Activated CD4-positive, alpha-beta T cell treated with anti-CD3 and anti-CD28 coated beads, Interleukin-10, Interleukin-2, amounts not matched to agents 100 ng/mL and 50 ng/mL, durations not matched to agents 16 hours and 8 hours (primary cell): ENCODE results near the gene SLC38A10.
A peak's percentile ranks its signal among the peaks of the same experiment; 100 is the strongest.

Experiments used
- DNase-seq: peaks from one replicate; pipeline ENCODE4 v3.0.0-alpha.2; 2020

The SLC38A10 gene

DNA sequence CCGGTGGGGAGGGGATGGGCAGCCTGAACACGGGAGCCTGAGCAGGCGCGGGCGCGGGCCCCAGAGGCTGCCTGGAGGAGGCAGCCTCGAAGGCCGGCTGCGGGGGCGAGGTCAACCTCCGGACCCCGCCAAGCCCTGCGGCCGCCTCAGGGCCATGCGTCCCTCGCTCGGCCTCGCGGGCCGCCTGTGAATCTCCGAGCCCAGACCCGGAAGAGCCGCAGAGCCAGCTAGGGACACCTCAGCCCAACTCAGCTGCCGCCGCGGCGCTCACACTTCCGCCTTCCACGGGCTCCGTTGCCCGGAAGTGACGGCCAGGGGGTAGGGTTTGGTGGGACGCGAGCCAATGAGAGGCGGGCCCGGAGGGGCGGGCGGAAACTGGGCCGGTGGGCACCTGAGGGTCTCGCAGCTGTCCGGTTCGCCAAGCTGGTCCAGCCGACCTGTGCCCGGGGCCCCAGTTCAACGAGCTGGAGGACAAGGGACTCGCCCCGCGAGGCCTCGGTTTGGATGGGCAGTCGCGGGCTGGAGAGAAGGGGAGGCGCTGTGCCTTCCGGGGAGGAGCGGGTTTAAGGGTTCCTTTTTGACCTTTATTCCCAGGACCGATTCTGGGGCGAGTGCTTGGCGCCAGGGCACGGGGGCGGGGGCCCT is at the start of gene SLC38A10:
SLC38A10 (minus strand) TSS at position 277 of the 645 bp plus-strand sequence. CDS start 386 bp downstream, outside the sequence.
- DNase-seq = peak; percentile 96

DNA sequence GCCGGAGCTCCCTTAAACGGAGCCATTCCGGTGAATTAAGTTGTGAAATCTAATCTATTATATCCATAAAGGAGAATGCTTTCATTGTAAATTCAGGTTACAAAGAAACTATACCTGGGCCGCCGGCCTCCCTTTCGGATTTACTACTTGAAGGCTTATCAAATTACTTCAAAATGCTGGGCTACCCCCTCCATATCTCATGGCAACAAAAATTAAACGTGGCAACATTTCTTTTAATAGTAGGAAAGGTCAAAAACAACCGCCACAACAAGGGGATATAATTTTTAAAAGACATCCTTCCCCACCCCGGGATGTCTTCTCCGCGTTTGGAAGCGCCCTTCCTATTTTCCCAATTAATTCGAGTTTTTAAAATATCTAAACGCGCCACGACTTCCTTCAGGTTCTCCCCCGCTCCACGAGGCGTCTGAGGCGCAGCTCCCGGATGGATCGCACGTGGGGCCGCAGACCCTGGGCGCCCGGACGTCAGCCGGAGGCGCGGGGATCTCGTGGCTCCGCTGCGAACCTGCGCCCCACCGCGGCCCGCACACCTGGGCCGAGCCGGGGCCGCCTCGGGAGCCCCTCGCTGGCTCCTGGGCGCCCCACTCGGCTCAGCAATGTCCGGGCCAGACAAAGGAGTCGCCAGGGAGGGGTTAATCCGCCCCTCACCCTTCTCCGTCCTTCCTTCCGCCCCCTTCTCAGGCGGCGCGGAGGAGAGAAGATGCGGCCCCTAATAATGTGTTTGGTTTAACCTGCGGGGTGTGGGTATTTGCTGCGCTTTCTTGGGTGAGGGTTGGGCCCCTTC is 47.4 kb upstream of the SLC38A10 start:
- DNase-seq = no peak

DNA sequence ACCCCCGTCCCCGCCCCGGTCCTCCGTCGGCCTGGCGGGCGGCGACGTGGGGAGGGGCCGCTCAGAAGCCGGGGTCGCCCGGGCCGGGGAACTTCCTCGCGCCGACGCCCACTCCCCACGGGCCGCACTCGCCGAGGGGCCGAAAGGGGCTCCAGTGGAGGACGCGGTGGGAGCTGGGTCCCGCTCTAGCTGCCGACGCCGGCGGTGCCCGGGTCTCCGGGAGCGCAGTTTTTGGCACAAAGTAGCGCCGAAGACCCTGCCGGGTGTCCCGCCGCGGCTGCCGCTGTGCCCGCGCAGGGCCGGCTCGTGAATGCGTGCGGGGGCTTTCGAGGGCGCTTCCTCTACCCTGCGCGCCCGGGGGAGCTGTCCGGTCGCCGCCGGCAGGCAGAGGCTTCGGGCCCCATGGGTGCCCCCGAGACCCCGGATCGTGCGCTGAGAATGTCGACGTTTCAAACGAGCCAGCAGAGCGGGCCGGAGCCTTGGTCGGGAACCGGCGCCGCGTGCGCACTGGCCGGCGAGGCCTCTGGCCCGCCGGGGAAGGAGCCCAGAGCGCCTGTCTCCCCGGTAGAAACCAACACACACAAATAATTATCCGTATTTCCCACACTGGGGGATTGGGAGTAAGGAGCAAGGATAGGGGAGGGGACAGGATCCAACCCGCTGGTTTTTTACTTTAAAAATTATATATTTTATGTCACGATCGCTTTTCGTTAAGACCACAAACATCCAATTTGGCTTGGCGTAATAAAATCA is 46.6 kb upstream of the SLC38A10 start:
- no peak for DNase-seq

DNA sequence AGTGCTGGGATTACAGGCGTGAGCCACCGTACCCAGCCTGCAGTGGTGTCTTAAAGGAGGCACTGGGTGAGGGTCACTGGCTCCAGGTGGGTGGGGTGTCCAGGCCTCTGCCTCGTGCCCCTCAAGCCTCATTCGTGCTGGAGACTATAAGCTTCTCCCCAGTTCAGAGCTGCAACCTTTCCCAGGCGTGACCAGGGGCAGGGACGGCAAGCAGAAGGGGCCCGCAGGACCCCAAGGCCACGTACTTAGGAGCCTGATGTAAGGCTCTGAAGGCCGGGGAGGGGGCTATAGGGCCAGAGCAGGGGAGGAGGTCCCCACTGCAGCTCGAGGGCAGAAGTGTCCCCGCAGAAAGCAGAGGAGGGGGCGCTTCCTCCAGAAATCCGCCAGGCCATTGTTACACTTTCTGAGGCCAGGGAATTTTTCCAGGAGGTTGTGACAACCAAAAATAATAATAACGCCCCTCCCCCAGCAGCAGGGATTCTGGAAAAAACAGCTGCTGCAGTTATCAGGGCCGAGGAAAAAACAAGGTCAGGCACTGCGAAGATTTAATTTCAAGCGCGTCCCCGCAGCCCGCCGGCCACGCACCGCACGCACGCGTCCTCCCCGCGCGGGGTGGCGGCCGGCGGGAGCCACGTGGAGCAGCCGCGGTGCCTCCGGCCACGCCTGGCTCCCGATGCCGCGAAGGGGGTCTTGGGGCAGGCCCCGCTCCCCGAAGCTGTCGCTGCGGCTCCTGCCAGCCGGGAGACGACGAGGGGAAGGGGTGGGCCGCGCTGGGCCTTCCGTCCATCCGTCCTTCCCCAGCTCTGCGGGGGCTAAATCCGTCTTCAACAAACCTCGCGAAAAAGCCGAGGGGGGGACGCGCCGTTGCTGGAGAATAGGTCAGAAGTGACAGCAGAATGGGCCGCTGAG is 45.8 kb upstream of the SLC38A10 start:
- no peak for DNase-seq

DNA sequence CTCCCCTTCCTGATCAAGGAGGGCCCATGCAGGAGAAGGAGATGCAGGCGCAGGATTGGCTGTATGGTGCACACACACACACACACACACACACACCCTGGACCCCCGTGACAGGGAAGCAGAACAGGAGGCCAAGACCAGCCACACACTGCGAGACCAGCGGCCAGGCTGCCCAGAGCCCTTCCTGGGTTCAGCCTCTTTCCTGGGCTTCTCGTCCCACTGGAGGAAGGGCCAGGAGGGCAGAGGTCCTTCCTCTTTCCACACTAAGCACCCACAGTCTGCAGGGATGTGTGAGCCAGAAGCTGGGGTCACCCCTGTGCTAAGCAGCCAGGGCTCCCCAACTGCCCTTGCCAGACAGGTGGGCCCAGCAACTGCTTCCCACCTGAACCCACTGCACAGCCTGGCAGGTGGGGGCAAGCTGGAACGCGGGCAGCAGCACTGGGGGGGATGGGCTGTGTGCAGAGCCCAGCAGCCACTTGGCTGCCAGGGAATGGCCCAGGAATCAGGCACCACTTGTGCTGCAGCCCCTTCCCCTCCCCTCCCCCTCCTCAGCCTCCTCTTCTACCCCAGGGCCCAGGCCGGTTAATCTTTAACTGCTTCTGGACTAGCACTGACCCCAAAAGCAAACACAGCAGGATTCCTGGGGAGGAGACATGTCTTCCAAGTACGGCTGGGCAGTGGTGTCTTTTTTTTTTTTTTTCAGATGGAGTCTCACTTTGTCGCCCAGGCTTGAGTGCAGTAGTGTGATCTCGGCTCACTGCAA is 44.6 kb upstream of the SLC38A10 start:
- DNase-seq = no peak

DNA sequence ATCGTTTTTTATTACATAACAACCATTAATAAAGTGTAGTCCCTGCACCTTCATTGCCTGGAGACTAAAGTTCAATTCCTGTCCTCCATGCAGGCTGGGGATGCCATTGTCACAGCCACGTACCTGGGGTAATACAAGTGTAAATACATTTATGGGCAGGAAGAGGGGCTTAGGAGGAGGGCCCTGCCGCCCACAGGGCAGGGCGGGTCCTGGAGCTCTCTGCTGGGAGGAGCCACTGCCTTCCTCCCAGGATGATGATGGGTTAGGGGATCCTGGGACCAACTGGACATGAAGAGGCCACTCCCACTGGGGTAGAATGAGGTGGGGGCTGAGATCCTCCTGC is 44.1 kb upstream of the SLC38A10 start:
- no peak for DNase-seq

DNA sequence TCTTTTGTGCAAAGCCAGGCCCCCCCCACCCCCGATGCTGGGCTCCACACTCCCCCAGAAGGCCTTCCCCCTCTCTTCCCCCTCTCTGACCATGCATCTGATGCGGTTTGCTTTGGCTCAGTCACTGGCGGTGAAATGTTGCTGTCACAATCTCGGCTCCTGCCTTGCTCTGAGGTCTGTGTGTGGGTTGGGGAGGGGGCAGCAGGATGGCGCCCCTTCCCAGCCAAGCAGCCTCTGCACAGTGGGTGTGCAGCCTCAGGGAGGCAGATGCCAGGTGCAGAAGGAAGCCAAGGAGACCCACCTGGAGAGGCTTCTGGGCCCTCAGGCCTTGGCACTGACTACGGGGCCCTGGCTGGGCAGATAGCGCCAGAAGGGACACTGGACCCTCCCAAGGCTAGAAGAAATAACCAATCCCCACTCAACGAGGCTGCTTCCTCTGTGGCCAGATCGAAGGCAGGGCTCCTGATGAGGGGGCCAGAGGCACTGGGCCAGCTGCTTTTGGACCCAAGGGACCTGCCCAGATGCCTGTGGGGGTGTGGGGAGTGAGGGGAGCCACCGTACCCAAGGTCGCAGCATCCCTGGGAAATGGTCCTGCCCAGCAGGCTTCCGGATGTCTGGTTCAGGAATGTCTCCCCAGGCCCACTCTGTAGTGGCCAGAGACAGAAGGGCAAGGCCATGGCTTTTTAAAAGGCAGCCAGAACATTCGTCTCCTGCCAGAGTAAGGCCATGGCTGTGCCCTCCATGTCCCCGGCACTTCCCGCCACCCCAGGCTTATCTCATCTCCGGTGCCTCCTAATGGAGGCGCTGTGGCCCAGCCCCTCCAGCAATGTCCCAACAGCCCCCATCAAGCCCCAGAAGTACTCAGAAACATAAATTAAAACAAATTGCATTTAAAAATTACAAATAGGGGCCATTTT is 43.4 kb upstream of the SLC38A10 start:
- DNase-seq = no peak

DNA sequence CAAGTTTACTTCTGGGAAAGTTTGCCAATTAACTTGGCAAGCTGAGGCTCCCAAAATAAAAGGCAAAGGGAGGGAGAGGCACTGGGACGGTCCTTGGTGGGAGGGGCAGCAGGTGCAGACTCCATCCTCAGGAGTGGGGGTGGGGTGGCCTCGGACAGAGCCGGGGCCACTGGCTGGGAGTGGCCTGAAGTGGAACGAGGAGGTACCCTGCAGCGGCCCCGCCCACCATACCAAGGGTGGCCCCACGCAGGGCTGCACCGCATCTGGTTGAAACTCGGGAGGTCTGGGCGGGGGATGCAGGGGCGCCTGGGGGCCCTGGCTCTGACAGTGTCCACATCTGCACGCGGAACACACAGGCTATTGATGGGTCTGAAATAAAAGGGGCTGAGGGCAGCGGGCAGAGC is 42.4 kb upstream of the SLC38A10 start:
- no peak for DNase-seq

DNA sequence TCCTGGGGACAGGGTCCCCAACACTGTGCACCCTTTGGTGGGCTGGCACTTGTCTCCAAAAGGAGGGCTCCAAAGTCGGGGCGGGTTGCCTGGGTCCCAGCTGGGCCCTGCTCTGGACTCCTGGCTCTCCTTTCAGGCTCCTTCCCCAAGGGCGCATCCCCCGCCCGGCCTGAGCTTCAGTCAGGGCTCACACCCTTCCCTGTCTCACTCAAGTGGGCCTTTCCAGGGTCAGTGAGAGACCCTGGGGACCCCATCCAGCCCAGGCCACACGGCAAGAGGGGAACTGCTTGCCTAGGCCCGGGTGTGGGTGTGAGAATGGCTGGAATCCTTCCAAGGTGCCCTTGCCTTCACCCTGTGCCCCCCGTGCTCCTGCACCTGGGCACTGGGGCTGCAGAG is 41.8 kb upstream of the SLC38A10 start:
- DNase-seq = no peak

DNA sequence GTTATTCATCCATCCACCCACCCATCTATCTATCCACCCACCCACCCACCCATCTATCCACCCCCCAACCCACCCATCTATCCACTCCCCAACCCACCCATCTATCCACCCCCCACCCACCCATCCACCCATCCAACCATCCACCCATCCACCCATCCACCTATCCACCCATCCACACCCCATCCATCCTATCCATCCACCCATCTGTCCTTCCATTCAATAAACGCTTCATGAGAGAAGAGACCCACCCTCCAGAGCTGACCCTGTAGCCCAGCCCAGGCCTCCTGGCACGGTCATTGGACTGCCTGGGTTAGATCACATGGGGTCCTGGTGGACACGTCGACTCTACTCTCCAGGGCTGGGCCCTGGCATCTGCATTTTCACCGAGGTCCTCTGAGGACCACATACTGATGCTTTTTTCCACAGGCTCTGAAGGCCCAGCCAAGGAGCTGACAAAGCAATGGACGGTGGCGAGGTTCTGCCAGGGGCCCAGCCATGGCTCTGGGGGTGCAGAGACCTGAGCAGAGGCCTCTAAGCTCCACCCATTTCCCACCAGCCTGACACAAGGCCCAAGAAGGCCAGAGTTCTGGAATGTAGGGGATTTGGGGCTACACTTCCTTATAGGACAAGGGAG is 41.3 kb upstream of the SLC38A10 start:
- no peak for DNase-seq

DNA sequence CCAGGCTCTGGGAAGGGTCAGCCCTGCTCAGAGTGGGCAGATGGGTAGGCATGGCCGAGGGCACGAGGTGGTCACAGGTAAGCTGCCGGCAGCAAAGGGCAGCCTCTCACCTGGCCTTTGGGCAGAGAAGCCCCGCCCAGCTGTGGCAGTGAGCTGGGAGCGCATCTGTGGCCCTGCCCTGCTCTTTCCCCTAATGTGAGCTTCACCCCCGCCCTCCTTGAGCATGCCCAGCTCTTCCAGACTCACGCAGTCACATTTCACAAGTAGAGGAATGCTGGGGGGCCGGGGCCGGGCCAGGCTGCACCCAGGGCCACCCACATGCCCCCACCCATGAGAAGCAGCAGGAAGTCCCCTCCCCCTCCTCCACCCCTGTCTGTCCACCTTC is 40.7 kb upstream of the SLC38A10 start:
- DNase-seq = no peak

DNA sequence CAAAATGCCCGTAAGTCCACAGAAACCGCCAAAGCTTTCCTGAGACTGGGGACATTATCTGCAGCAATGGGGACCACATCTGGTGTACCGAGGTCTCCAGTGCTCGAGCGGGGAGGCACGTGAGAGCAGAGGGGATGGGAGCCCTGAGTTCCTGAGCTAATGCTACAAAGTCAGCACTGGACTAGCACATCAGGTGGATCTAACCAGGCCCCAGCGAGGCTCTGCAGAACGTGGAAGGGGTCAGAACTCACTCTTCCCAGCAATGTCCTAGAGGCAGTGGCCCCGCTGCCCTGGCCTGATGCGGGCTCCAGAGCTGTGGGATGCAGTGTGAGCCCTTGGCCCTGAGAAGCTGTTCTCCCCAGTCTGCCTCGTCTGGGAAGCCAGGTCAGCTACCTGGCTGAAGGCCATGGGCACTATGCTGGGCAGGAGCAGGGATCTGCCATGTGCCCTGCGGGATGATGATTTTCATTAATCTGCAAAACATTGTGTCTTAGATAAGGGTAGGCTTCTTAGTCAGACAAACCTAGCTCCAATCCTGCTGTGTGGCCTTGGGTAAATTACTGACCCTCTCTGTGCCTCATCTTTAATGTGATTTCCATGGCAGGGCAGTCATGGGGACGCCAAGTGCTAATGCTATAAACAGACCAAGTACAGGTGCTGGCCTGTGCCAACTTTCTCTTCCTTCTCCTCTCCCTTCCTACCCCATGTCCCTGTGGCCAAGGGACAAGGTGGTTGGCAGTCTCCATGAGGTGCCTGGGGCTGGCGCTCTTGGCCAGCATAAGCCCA is 40.1 kb upstream of the SLC38A10 start:
- DNase-seq = no peak

DNA sequence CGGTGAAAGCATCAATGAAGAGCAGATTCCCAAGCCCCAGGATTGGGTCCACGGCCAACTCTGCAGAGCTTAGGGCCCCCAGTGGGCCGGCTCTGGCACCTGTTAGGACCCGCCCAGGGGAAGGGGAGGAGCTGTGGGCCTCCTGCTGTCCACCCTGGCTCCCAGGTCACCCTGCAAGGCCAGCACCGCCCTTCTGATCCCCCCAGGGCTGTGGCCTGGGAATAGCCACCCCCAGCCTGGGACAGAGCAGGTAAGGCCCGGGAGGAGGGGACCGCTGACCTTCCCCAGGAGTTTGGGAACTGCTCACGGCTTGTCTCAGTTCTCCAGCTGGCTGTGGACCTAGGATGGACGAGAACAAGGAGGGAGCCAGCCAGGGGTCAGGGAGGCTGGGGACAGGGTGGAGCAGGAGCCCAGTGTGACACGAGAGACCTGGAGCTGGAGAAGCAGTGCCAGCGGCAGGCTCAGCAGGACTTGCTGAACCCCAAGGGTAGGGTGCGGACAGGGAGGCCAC is 39.3 kb upstream of the SLC38A10 start:
- DNase-seq = no peak

DNA sequence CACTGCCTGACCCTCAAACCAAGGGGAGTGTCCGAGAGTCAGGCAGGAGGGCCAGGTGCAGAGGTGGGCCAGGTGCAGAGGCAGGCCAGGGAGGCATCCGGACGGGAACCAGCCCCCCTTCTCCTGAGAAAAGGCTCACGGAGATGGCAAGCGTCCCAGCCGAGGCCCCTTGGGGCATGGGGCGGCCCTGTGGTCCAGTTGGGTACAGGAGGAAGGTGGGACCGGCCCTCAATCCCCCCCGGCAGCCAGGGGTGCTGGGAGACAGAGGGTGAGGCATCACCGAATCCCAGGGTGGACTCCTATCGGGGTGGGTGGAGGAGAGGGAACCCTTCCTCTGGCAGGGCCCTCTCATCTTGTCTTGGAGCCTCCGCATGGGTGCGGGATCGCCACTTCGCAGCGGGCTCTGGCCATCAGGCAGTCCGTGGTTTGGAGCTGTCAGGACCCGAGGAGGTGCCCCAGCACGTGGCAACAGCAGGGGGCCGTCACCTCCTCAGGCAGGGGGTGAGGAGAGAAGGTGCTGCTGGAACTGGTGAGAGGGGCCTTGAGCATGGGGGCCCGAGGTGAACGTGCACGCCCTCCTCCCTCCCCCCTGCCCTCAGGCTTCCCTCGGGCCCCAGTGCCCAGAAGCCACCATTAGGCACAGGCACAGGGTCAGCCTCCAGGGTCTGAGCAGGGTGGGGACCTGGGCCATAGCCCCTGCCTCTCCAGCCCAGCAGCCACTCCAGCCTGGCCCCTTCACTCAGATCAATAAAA is 38.7 kb upstream of the SLC38A10 start:
- DNase-seq = no peak

DNA sequence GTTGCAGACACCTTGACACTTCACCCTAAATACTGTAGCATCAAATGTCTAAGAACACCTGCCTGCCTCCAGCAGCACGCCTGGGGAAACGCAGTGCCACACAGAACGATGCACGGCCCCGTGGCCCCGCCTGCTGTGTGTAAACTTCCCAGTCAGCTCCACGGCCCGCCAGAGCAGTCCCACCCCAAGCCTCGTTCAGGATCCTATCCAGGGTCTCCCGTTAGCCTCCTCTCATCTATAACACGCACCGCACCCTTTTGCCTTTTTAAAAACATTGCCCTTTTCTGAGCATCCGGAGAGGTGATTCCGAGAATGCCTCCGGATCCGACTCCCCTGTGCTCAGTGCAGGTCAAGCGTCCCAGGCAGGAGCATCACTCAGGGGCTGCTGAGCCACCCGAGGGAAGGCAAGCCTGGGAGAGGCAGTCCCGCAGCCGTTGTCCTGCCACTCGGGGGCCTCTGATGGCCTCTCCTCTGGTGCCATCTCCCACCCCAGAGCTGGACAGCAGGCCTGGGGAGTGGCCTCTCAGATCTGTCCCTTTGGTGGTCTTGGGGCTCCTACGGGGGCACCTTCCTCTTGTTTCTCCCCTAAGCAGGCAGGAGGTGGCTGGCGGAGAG is 37.9 kb upstream of the SLC38A10 start:
- DNase-seq = no peak

DNA sequence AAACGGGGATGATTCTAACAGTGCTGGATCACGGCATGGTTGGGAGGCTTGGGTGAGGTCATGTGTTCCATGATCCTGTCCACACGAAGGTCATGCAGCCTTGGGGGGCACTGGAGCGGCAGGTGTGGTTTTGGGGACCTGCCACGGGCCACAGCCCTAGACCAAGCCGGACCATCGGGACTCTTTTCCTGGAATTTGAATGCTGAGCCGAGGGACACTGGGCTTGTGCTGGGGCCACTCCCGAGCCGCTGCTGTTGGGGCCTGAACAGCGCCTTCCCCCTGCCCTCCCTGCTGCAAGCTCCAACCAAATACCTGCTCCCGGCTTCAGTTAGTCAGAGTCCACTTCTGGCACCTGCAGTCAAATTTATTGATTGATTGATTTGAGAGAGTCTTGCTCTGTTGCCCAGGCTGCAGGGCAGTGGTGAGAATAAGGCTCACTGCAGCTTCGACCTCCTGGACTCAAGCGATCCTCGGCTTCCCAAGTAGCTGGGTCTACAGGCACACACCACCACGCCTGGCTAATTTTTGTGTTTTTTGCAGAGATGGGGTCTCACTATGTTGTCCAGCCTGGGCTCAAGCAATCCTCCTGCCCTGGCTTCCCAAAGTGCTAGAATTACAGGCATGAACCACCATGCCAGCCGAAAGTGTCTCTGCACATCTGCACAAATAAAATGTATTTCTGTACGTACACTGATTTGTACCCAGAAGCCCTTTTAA is 37.2 kb upstream of the SLC38A10 start:
- DNase-seq = no peak

DNA sequence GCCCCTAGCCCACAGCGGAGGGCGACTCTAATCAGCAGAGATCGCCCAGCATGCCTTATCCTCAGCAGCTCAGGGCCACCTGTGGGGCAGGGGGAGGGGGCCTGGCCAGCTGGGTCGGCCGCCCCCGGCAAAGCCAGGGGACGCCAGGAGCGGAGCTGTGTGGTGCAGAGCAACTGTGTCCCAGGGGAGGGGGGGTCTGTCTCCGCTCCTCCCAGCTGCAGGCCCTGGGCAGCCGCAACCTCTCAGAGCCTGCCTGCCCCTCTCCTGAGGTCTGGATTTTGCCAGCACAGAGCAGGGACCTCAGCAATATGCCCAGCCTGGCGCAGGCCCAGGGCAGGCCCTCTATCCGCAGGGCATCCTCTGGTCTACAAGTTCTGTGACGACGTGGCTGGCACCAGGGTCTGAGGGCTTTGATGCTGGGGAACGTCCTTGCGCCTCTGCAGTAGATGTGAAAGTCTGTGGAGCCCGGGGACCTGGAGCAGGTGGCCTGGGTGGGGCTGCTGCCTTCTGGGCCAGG is 36.5 kb upstream of the SLC38A10 start:
- no peak for DNase-seq
